Hepatocyte (in vitro differentiated cells): ENCODE results near the gene SPINDOC. TPM values are rescaled to one million over a fixed set of nuclear protein-coding genes. Genes with fewer than 3 reads are reported as not detected.
"Not testable (repeated sequence)": the region's sequence is repeated elsewhere in the genome, so short reads cannot be mapped to it uniquely, and the experiment has no call there.

ENCODE experiments used
- DNase-seq: peaks from one replicate; pipeline ENCODE4 v3.0.0-alpha.2; 2016; ENCODE audit warnings: low spot score
- H2AFZ ChIP-seq: fragments of 200-600 bp; sonication (generic); 2 replicates; pipeline ENCODE4 v1.6.0; 2016; ENCODE audit warnings: antibody characterized with exemption, mild to moderate bottlenecking
- H3K27ac ChIP-seq: fragments of 200-600 bp; sonication (generic); 2 replicates; pipeline ENCODE4 v1.5.1; 2016; ENCODE audit warnings: mild to moderate bottlenecking
- H3K27me3 ChIP-seq: fragments of 200-600 bp; sonication (generic); 2 replicates; pipeline ENCODE4 v1.6.1; 2016
- H3K36me3 ChIP-seq: fragments of 200-600 bp; sonication (generic); replicated peaks from 2 replicates; pipeline ENCODE4 v1.5.1; 2016; ENCODE audit warnings: low read depth; ENCODE audit not compliant: insufficient read depth
- H3K4me1 ChIP-seq: fragments of 200-600 bp; sonication (generic); 2 replicates; pipeline ENCODE4 v1.5.1; 2016; ENCODE audit warnings: mild to moderate bottlenecking, moderate library complexity; ENCODE audit not compliant: insufficient read depth
- H3K4me2 ChIP-seq: fragments of 200-600 bp; sonication (generic); 2 replicates; pipeline ENCODE4 v1.6.0; 2016
- H3K4me3 ChIP-seq: fragments of 200-600 bp; sonication (generic); 2 replicates; pipeline ENCODE4 v1.5.1; 2016; ENCODE audit warnings: mild to moderate bottlenecking
- H3K79me2 ChIP-seq: fragments of 200-600 bp; sonication (generic); 2 replicates; pipeline ENCODE4 v1.6.0; 2017; ENCODE audit warnings: mild to moderate bottlenecking
- H3K9me2 ChIP-seq: fragments of 200-600 bp; sonication (generic); replicated peaks from 2 replicates; pipeline ENCODE4 v1.6.0; 2017; ENCODE audit warnings: mild to moderate bottlenecking; ENCODE audit not compliant: insufficient read depth
- H3K9me3 ChIP-seq: fragments of 200-600 bp; sonication (generic); 2 replicates; pipeline ENCODE4 v1.5.1; 2016; ENCODE audit warnings: low read depth, mild to moderate bottlenecking
- H4K20me1 ChIP-seq: fragments of 200-600 bp; sonication (generic); 2 replicates; pipeline ENCODE4 v1.6.0; 2016; ENCODE audit warnings: mild to moderate bottlenecking; ENCODE audit not compliant: insufficient read depth, poor library complexity, severe bottlenecking
- EZH2 ChIP-seq: fragments of 200-600 bp; sonication (generic); IDR thresholded peaks from 2 replicates; pipeline ENCODE4 v1.6.1; 2016; ENCODE audit warnings: antibody characterized with exemption, mild to moderate bottlenecking, borderline replicate concordance
- EZH2phosphoT487 ChIP-seq: fragments of 200-600 bp; sonication (generic); IDR thresholded peaks from one replicate; pipeline ENCODE4 v1.6.1; 2018; ENCODE audit warnings: antibody characterized with exemption, mild to moderate bottlenecking, low read depth, moderate library complexity; ENCODE audit not compliant: unreplicated experiment, severe bottlenecking
- WGBS: methylation state at CpG from one replicate; pipeline ENCODE4 v1.1.6; 2016; ENCODE audit warnings: low lambda C conversion rate; ENCODE audit errors: missing lambda C conversion rate; 5-methylcytosine and 5-hydroxymethylcytosine counted together
- polyA plus RNA-seq: library from polyadenylated mRNA; unstranded; fragments of >200 nt; fragmentation: Nextera tagmentation; extraction: Ambion mirVana; gene quantifications from 2 replicates; pipeline ENCODE4 v1.2.1, GENCODE V29; 2016
- total RNA-seq: library from RNA; depleted of rRNA; stranded (reverse); fragments of >200 nt; gene quantifications from 2 replicates; pipeline ENCODE4 v1.2.3, GENCODE V29; 2014
- TF ChIP-seq, protein P1 (sequence below): fragments of 200-600 bp; sonication (generic); IDR thresholded peaks from 2 replicates; pipeline ENCODE4 v1.5.1; 2016; ENCODE audit warnings: antibody characterized with exemption, mild to moderate bottlenecking; ENCODE audit not compliant: poor library complexity

The SPINDOC gene
- total and polyA plus RNA-seq, 2 experiments from 2014 or later = 9.9 to 24.0 TPM

- H3K36me3 ChIP-seq = no peaks in the 10 kb centered on the region
- H3K4me1 ChIP-seq = peaks cover 8% of the 10 kb centered on the region
- no peaks in the 10 kb centered on the region for H4K20me1 ChIP-seq
- H2AFZ ChIP-seq = no peak overlapping the region
- no peaks in the 10 kb centered on the region for H3K27me3 ChIP-seq
- no peak overlapping the region for H3K4me2 ChIP-seq
- WGBS = 49% methylated on average over 6 of the region's 6 CpGs
- H3K79me2 ChIP-seq = no peaks in the 10 kb centered on the region
- TF ChIP-seq, protein P1, sequence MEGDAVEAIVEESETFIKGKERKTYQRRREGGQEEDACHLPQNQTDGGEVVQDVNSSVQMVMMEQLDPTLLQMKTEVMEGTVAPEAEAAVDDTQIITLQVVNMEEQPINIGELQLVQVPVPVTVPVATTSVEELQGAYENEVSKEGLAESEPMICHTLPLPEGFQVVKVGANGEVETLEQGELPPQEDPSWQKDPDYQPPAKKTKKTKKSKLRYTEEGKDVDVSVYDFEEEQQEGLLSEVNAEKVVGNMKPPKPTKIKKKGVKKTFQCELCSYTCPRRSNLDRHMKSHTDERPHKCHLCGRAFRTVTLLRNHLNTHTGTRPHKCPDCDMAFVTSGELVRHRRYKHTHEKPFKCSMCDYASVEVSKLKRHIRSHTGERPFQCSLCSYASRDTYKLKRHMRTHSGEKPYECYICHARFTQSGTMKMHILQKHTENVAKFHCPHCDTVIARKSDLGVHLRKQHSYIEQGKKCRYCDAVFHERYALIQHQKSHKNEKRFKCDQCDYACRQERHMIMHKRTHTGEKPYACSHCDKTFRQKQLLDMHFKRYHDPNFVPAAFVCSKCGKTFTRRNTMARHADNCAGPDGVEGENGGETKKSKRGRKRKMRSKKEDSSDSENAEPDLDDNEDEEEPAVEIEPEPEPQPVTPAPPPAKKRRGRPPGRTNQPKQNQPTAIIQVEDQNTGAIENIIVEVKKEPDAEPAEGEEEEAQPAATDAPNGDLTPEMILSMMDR = no peak
- TF ChIP-seq EZH2 = no peak
- H3K27ac ChIP-seq = no peak overlapping the region
- no peaks in the 10 kb centered on the region for H3K9me2 ChIP-seq
- no peaks in the 10 kb centered on the region for H3K9me3 ChIP-seq
- no peak overlapping the region for H3K4me3 ChIP-seq
- DNase-seq = peak; percentile 67
Observed at GRCh38 chr11:63804259-63804658, 9.0 kb upstream of the SPINDOC start.

DNA sequence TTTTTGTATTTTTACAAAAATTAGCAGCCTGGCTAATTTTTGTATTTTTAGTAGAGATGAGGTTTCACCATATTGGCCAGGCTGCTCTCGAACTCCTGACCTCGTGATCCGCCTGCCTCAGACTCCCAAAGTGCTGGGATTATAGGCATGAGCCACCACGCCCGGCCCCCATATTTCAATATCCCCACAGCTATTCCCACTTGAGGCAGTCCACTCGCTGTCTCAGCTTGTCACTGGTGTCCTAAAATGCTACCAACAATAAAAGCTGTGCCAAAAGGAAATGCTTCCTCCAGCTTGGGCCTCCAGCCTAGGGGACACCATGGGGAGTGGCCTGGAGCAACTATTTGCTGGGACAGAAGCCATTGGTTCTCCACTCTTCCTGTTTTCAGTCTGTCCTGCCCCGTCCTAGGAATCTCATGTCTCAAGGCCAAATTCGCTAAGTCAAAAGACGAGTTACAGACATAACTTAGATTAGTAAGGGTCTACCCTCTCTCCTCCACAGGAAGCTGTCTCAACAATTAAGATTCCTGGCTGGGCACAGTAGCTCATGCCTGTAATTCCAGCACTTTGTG is 7.3 kb upstream of the SPINDOC start:
- Histone ChIP-seq H3K4me2 (no peak overlapping the region), H3K27me3 (no peaks in the 10 kb centered on the region), H3K4me1 (peaks cover 8% of the 10 kb centered on the region), H3K9me2 (no peaks in the 10 kb centered on the region), H3K4me3 (no peak overlapping the region), H3K9me3 (no peaks in the 10 kb centered on the region), H4K20me1 (no peaks in the 10 kb centered on the region), H3K79me2 (no peaks in the 10 kb centered on the region), H3K27ac (no peak overlapping the region), H2AFZ (no peak overlapping the region), H3K36me3 (no peaks in the 10 kb centered on the region)
- no peak for TF ChIP-seq EZH2phosphoT487
- TF ChIP-seq, protein P1 = no peak
- TF ChIP-seq EZH2 = no peak
- 82% methylated on average over 9 of the region's 9 CpGs for WGBS
- DNase-seq = no peak

DNA sequence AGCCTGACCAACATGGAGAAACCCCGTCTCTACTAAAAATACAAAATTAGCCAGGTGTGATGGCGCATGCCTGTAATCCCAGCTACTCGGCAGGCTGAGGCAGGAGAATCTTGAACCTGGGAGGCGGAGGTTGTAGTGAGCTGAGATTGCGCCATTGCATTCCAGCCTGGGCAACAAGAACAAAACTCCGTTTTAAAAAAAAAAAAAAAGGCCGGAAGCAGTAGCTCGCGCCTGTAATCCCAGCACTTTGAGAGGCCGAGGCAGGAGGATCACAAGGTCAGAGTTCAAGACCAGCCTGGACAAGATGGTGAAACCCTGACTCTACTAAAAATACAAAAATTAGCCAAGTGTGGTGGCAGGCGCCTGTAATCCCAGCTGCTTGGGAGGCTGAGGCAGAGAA is 2.9 kb upstream of the SPINDOC start:
- not testable (repeated sequence) for H3K9me3 ChIP-seq, H3K4me3 ChIP-seq, H3K36me3 ChIP-seq, H3K27me3 ChIP-seq, H3K27ac ChIP-seq, H2AFZ ChIP-seq, DNase-seq, H3K4me2 ChIP-seq, H3K9me2 ChIP-seq
- Histone ChIP-seq H3K79me2 (peaks cover 22% of the 10 kb centered on the region), H3K4me1 (peaks cover 11% of the 10 kb centered on the region), H4K20me1 (peaks cover 15% of the 10 kb centered on the region)
- 88% methylated on average over 11 of the region's 11 CpGs for WGBS

DNA sequence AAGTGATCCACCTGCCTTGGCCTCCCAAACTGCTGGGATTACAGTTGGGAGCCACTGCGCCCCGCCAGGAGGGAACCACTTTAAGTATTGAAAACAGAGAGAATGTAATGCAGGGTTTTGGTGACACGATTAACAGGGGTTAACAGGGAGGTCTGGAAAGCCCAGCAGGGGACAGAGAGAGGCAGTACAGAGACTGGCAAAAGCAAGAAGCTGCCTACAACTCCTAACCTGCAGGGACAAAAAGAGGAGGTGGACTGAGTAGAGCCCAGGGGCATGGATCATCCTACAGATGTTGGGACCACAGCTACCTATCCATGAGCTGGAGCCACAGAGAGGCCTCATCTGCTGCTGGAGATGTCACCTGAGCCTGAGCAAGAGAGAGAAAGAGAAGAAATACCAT is 1.7 kb upstream of the SPINDOC start:
- no peaks in the 10 kb centered on the region for H3K9me2 ChIP-seq
- peak overlapping the region; percentile 97 for H3K4me2 ChIP-seq
- no peak overlapping the region for H2AFZ ChIP-seq
- H3K27ac ChIP-seq = no peak overlapping the region
- no peaks in the 10 kb centered on the region for H3K36me3 ChIP-seq
- peaks cover 33% of the 10 kb centered on the region for H3K79me2 ChIP-seq
- H3K27me3 ChIP-seq = no peaks in the 10 kb centered on the region
- H3K9me3 ChIP-seq = no peaks in the 10 kb centered on the region
- TF ChIP-seq, protein P1 = no peak
- TF ChIP-seq EZH2phosphoT487 = no peak
- TF ChIP-seq EZH2 = no peak
- no peak overlapping the region for H3K4me3 ChIP-seq
- H3K4me1 ChIP-seq = peaks cover 12% of the 10 kb centered on the region
- WGBS = 80% methylated on average over 3 of the region's 3 CpGs
- H4K20me1 ChIP-seq = peaks cover 24% of the 10 kb centered on the region
- DNase-seq = no peak
